IMR-90 (cell line): ENCODE data around the gene RPUSD1. TPM values are rescaled to one million over a fixed set of nuclear protein-coding genes. Genes with fewer than 3 reads are reported as not detected.

Experiments
- ATAC-seq: fragments of 200-7000 bp; cut with Tn5 transposase; 2 replicates; pipeline ENCODE4 v1.9.1; 2020; ENCODE audit warnings: low read depth, mild to moderate bottlenecking, moderate library complexity
- BruUV-seq: library from RNA; stranded (reverse); fragments of 400-500 nt; replicated peaks from 2 replicates; lab custom pipeline; 2021; lab: Mats Ljungman, UMichigan
- CTCF ChIA-PET: fragments of 300-600 bp; formaldehyde crosslinking; extraction: SDS; loops from one replicate; lab custom pipeline; 2021; ENCODE audit warnings: antibody characterized with exemption; lab: Yijun Ruan, JAX
- POLR2A ChIA-PET: fragments of 300-600 bp; sonication (Branson Sonifier 250); formaldehyde crosslinking; loops from one replicate; lab custom pipeline; 2022; ENCODE audit warnings: antibody characterized with exemption; ENCODE audit not compliant: unreplicated experiment; lab: Charles Lee
- DNase-seq: peaks from one replicate; pipeline ENCODE4 v3.0.0; 2013
- H2AFZ ChIP-seq: replicated peaks from 2 replicates; pipeline ENCODE3; 2013; ENCODE audit warnings: low read length, mild to moderate bottlenecking; ENCODE audit not compliant: poor library complexity
- H2AK5ac ChIP-seq: 2 replicates; pipeline ENCODE4 v1.6.1; 2013; ENCODE audit warnings: low read depth, low read length, inconsistent platforms
- H2AK9ac ChIP-seq: replicated peaks from 2 replicates; pipeline ENCODE3; 2013; ENCODE audit warnings: mild to moderate bottlenecking, low read depth, low read length, moderate library complexity; ENCODE audit not compliant: poor library complexity
- H2BK120ac ChIP-seq: 2 replicates; pipeline ENCODE4 v1.6.1; 2013; ENCODE audit warnings: low read depth, low read length, inconsistent platforms
- H2BK15ac ChIP-seq: 3 replicates; pipeline ENCODE4 v1.6.1; 2013; ENCODE audit warnings: low read depth, low read length, inconsistent platforms
- H2BK20ac ChIP-seq: 2 replicates; pipeline ENCODE4 v1.6.1; 2013; ENCODE audit warnings: low read depth, mild to moderate bottlenecking, inconsistent platforms, low read length, moderate library complexity
- H2BK5ac ChIP-seq: 2 replicates; pipeline ENCODE4 v1.6.1; 2013; ENCODE audit warnings: mild to moderate bottlenecking, low read depth, low read length, inconsistent platforms; ENCODE audit not compliant: poor library complexity, severe bottlenecking
- H3K14ac ChIP-seq: replicated peaks from 2 replicates; pipeline ENCODE4 v1.6.1; 2013; ENCODE audit warnings: low read depth, low read length, inconsistent platforms
- H3K18ac ChIP-seq: 2 replicates; pipeline ENCODE4 v1.6.1; 2013; ENCODE audit warnings: low read depth, low read length, control low read depth
- H3K23ac ChIP-seq: 2 replicates; pipeline ENCODE4 v1.6.1; 2013; ENCODE audit warnings: low read depth, low read length, inconsistent platforms
- H3K27ac ChIP-seq: 2 replicates; pipeline ENCODE4 v1.5.1; 2013; ENCODE audit warnings: mild to moderate bottlenecking, control low read depth, low read length; ENCODE audit not compliant: insufficient read depth
- H3K27me3 ChIP-seq: 2 replicates; pipeline ENCODE4 v1.6.1; 2013; ENCODE audit warnings: low read length; ENCODE audit not compliant: control insufficient read depth, insufficient read depth
- H3K36me3 ChIP-seq: 2 replicates; pipeline ENCODE4 v1.6.1; 2013; ENCODE audit warnings: low read length, mixed read lengths; ENCODE audit not compliant: control insufficient read depth, insufficient read depth
- H3K4ac ChIP-seq: 2 replicates; pipeline ENCODE4 v1.6.1; 2013; ENCODE audit warnings: low read depth, low read length, inconsistent platforms
- H3K4me1 ChIP-seq: 2 replicates; pipeline ENCODE4 v1.6.1; 2013; ENCODE audit warnings: low read length, mixed read lengths; ENCODE audit not compliant: control insufficient read depth, insufficient read depth
- H3K4me2 ChIP-seq: 2 replicates; pipeline ENCODE4 v1.6.1; 2013; ENCODE audit warnings: low read depth, mild to moderate bottlenecking, control low read depth, low read length, moderate library complexity
- H3K4me3 ChIP-seq: 2 replicates; pipeline ENCODE4 v1.5.1; 2013; ENCODE audit warnings: low read depth, mild to moderate bottlenecking, control low read depth, low read length, moderate library complexity; ENCODE audit not compliant: insufficient read depth
- H3K56ac ChIP-seq: 2 replicates; pipeline ENCODE4 v1.6.1; 2013; ENCODE audit warnings: low read length, inconsistent platforms; ENCODE audit not compliant: insufficient read depth; ENCODE audit errors: extremely low read depth
- H3K79me1 ChIP-seq, 2 experiments: 2 replicates each; pipeline ENCODE4 v1.6.1; 2013; ENCODE audit warnings: low read length in 2 of 2, inconsistent platforms in 1 of 2, low read depth in 1 of 2
- H3K9ac ChIP-seq: 2 replicates; pipeline ENCODE4 v1.6.1; 2013; ENCODE audit warnings: low read depth, low read length, control low read depth
- H3K9me1 ChIP-seq: 2 replicates; pipeline ENCODE4 v1.6.1; 2013; ENCODE audit warnings: low read length, inconsistent platforms; ENCODE audit not compliant: insufficient read depth
- H3K9me3 ChIP-seq: 2 replicates; pipeline ENCODE4 v1.6.1; 2013; ENCODE audit warnings: low read length; ENCODE audit not compliant: control insufficient read depth, insufficient read depth
- H4K20me1 ChIP-seq: 2 replicates; pipeline ENCODE4 v1.6.1; 2013; ENCODE audit warnings: low read length, inconsistent platforms; ENCODE audit not compliant: insufficient read depth
- H4K5ac ChIP-seq: 2 replicates; pipeline ENCODE4 v1.6.1; 2013; ENCODE audit warnings: mild to moderate bottlenecking, low read depth, low read length, control low read depth
- H4K8ac ChIP-seq, 2 experiments: 2 replicates each; pipeline ENCODE4 v1.6.1; 2013; ENCODE audit warnings: low read depth in 2 of 2, low read length in 2 of 2, control low read depth in 1 of 2, inconsistent platforms in 1 of 2
- H4K91ac ChIP-seq: 2 replicates; pipeline ENCODE4 v1.6.1; 2013; ENCODE audit warnings: low read depth, low read length, inconsistent platforms; ENCODE audit not compliant: insufficient read depth
- BHLHE40 ChIP-seq: fragments of 150-350 bp; IDR thresholded peaks from 2 replicates; pipeline ENCODE4 v1.6.1; 2016; ENCODE audit warnings: mild to moderate bottlenecking, low read depth, low read length
- CHD1 ChIP-seq: IDR thresholded peaks from 2 replicates; pipeline ENCODE4 v1.6.1; 2012; ENCODE audit warnings: low read depth, low read length, improper control_type of control experiment
- CTCF ChIP-seq: conservative IDR thresholded peaks from 2 replicates; pipeline ENCODE4 v1.5.1; 2012; ENCODE audit warnings: mild to moderate bottlenecking, low read depth, low read length, improper control_type of control experiment
- FOS ChIP-seq: fragments of 150-350 bp; IDR thresholded peaks from 2 replicates; pipeline ENCODE4 v1.6.1; 2016; ENCODE audit warnings: low read depth, low read length
- MAFK ChIP-seq: IDR thresholded peaks from 2 replicates; pipeline ENCODE4 v1.6.1; 2012; ENCODE audit warnings: low read depth, low read length, improper control_type of control experiment
- MXI1 ChIP-seq: IDR thresholded peaks from 2 replicates; pipeline ENCODE4 v1.6.1; 2012; ENCODE audit warnings: low read depth, mild to moderate bottlenecking, low read length, moderate library complexity, borderline replicate concordance
- POLR2A ChIP-seq: IDR thresholded peaks from 2 replicates; pipeline ENCODE4 v1.6.1; 2012; ENCODE audit warnings: mild to moderate bottlenecking, low read depth, low read length
- RAD21 ChIP-seq: IDR thresholded peaks from 2 replicates; pipeline ENCODE4 v1.6.1; 2012; ENCODE audit warnings: low read length, improper control_type of control experiment
- RCOR1 ChIP-seq: IDR thresholded peaks from 2 replicates; pipeline ENCODE4 v1.6.1; 2012; ENCODE audit warnings: mild to moderate bottlenecking, low read length, improper control_type of control experiment; ENCODE audit not compliant: insufficient replicate concordance
- WGBS, 2 experiments: methylation state at CpG; one replicate each; pipeline versions ENCODE4 v1.1.5 to v1.1.7; 2013; ENCODE audit warnings: missing lambda C conversion rate in 2 of 2; ENCODE audit not compliant: insufficient read length in 1 of 2; ENCODE audit errors: extremely low coverage in 2 of 2; 5-methylcytosine and 5-hydroxymethylcytosine counted together
- dilution Hi-C: fragments of 300-500 bp; cut with HindIII; formaldehyde crosslinking; loops from one replicate; pipeline ENCODE4 v1.14.3; 2018; ENCODE audit warnings: low sequenced_read_pairs; ENCODE audit not compliant: unreplicated experiment
- in situ Hi-C: fragments of 300-500 bp; cut with MboI; formaldehyde crosslinking; loops from 3 replicates; pipeline ENCODE4 v1.14.3; 2019; ENCODE audit warnings: low sequenced_read_pairs, inconsistent platforms, mixed read lengths
- intact Hi-C: fragments of 100-400 bp; cut with micrococcal nuclease; formaldehyde crosslinking; loops from 2 replicates; pipeline ENCODE4 v1.10.0; 2022
- polyA plus RNA-seq, 3 experiments: library from polyadenylated mRNA; depleted of rRNA; stranded (reverse); fragments of >200 nt; gene quantifications; 2 replicates each; pipeline ENCODE4 v1.2.3, GENCODE V29; 2012; ENCODE audit warnings: low replicate concordance in 1 of 3
- total RNA-seq: library from RNA; depleted of rRNA; stranded (reverse); fragments of >200 nt; gene quantifications from 2 replicates; pipeline ENCODE4 v1.2.3, GENCODE V29; 2012

The RPUSD1 gene
- total and polyA plus RNA-seq, 2 of the 4 experiments (the other 2 are of a cell fraction) = 13.1 to 32.3 TPM

GRCh38 chr16:784431-784830 lies 3.8 kb downstream of the RPUSD1 start:
- dilution Hi-C loops = no loop called here
- Histone ChIP-seq H3K56ac (no peak overlapping the region), H3K23ac (no peak overlapping the region), H4K5ac (no peak overlapping the region), H3K9me1 (no peaks in the 10 kb centered on the region), H3K27me3 (peaks cover 5% of the 10 kb centered on the region; the same call in 1 of the 2 replicates), H3K18ac (no peak overlapping the region), H2BK15ac (no peak overlapping the region), H4K20me1 (peaks cover 25% of the 10 kb centered on the region), H4K91ac (no peak overlapping the region), H3K14ac (no peak overlapping the region), H3K4ac (no peak overlapping the region), H2BK20ac (no peak overlapping the region), H3K27ac (no peak overlapping the region), H3K4me3 (no peak overlapping the region), H2BK120ac (no peak overlapping the region), H3K36me3 (peaks cover 10% of the 10 kb centered on the region; the same call in 1 of the 2 replicates), H2AK5ac (no peak overlapping the region), H3K9ac (no peak overlapping the region), H3K4me2 (no peak overlapping the region), H3K9me3 (no peaks in the 10 kb centered on the region), H3K4me1 (peaks cover 15% of the 10 kb centered on the region; the same call in 1 of the 2 replicates), H2BK5ac (no peak overlapping the region), H2AK9ac (no peak overlapping the region), H3K79me1 (peaks cover 4 to 30% of the 10 kb centered on the region in 2 experiments; a peak in 2 of 4 replicates), H2AFZ (no peak overlapping the region), H4K8ac (no peak overlapping the region)
- DNase-seq = no peak
- intact Hi-C loops = no loop called here
- TF ChIP-seq CTCF = no peak
- no peak for TF ChIP-seq RAD21
- no peak for TF ChIP-seq FOS
- no peak for TF ChIP-seq RCOR1
- TF ChIP-seq CHD1 = no peak
- no peak for TF ChIP-seq MXI1
- TF ChIP-seq MAFK = no peak
- no peak for TF ChIP-seq POLR2A
- no peak for TF ChIP-seq BHLHE40
- WGBS, 2 experiments = 89% methylated on average over 13 of the region's 19 CpGs; no CpG with 5 or more reads in 1 of the 2 experiments
- ChIA-PET POLR2A (no interaction called here), CTCF (interaction anchor here (1.4 kb wide), 1 partner anchor 72 kb away, joined by 6 read pairs; no protein-coding TSS in a partner anchor)
- BruUV-seq = no TSS peak
- in situ Hi-C loops = no loop called here
- no peak for ATAC-seq
